H1 (cell line): ENCODE results near the gene ATXN1L. TPM values are rescaled to one million over a fixed set of nuclear protein-coding genes. Genes with fewer than 3 reads are reported as not detected.
"Not testable (repeated sequence)": the region's sequence is repeated elsewhere in the genome, so short reads cannot be mapped to it uniquely, and the experiment has no call there.

Source experiments
- CTCF ChIA-PET: fragments of 300-600 bp; sonication (Branson Sonifier 250); formaldehyde crosslinking; loops from one replicate; lab custom pipeline; 2021; ENCODE audit not compliant: partially characterized antibody; lab: Charles Lee
- POLR2A ChIA-PET: fragments of 300-600 bp; sonication (Branson Sonifier 250); formaldehyde crosslinking; loops from one replicate; lab custom pipeline; 2021; ENCODE audit warnings: inconsistent platforms; ENCODE audit not compliant: partially characterized antibody; lab: Charles Lee
- DNase-seq, 2 experiments: peaks; one replicate each; pipeline versions ENCODE4 v3.0.0 to v3.0.0-alpha.2; 2010 to 2022; ENCODE audit warnings: low spot score in 2 of 2, low read depth in 1 of 2, mixed read lengths in 1 of 2
- FAIRE-seq: peaks from 2 replicates; lab custom pipeline; 2011; peaks lifted over from hg19 to GRCh38; lab: Jason Lieb, UNC
- H2AFZ ChIP-seq: 2 replicates; pipeline ENCODE4 v1.8.1; 2012; ENCODE audit warnings: low read length, inconsistent platforms
- H2AK5ac ChIP-seq: 2 replicates; pipeline ENCODE4 v1.6.1; 2013; ENCODE audit warnings: low read depth, low read length
- H2BK120ac ChIP-seq: replicated peaks from 2 replicates; pipeline ENCODE3; 2013; ENCODE audit warnings: low read depth, low read length, inconsistent platforms
- H2BK12ac ChIP-seq: 2 replicates; pipeline ENCODE4 v1.6.1; 2013; ENCODE audit warnings: low read depth, low read length
- H2BK15ac ChIP-seq: 2 replicates; pipeline ENCODE4 v1.6.1; 2013; ENCODE audit warnings: low read length
- H2BK20ac ChIP-seq: 2 replicates; pipeline ENCODE4 v1.6.1; 2013; ENCODE audit warnings: low read length
- H2BK5ac ChIP-seq: 2 replicates; pipeline ENCODE4 v1.6.1; 2013; ENCODE audit warnings: low read depth, low read length
- H3K14ac ChIP-seq: 2 replicates; pipeline ENCODE4 v1.6.1; 2013; ENCODE audit warnings: inconsistent platforms; ENCODE audit not compliant: insufficient read length
- H3K18ac ChIP-seq: 2 replicates; pipeline ENCODE4 v1.6.1; 2013; ENCODE audit warnings: low read length; ENCODE audit errors: extremely low read depth
- H3K23ac ChIP-seq: 2 replicates; pipeline ENCODE4 v1.6.1; 2013; ENCODE audit warnings: inconsistent platforms; ENCODE audit not compliant: insufficient read length
- H3K23me2 ChIP-seq: 2 replicates; pipeline ENCODE4 v1.6.1; 2013; ENCODE audit warnings: low read depth, low read length
- H3K27ac ChIP-seq: 2 replicates; pipeline ENCODE4 v1.6.1; 2011; ENCODE audit warnings: low read depth, low read length, inconsistent platforms
- H3K27me3 ChIP-seq, 4 experiments: replicated peaks in 1 of 4; 1 replicate in 1 of 4; 2 replicates in 3 of 4; pipeline versions ENCODE4 v1.6.1 to v1.8.1; 2011 to 2013; ENCODE audit warnings: low read length in 3 of 4, mild to moderate bottlenecking in 3 of 4, inconsistent platforms in 2 of 4, mixed read lengths in 2 of 4, moderate library complexity in 1 of 4; ENCODE audit not compliant: control insufficient read depth in 3 of 4, insufficient read depth in 3 of 4; ENCODE audit errors: extremely low read depth in 1 of 4
- H3K36me3 ChIP-seq, 4 experiments: 2 replicates each; pipeline versions ENCODE4 v1.6.1 to v1.8.1; 2011 to 2013; ENCODE audit warnings: mild to moderate bottlenecking in 4 of 4, low read length in 3 of 4, moderate library complexity in 2 of 4, control low read depth in 1 of 4, inconsistent platforms in 1 of 4; ENCODE audit not compliant: insufficient read depth in 4 of 4, control insufficient read depth in 2 of 4
- H3K4ac ChIP-seq: replicated peaks from 2 replicates; pipeline ENCODE3; 2013; ENCODE audit warnings: low read length, low read depth, mixed read lengths, inconsistent platforms; ENCODE audit not compliant: insufficient read length
- H3K4me1 ChIP-seq, 4 experiments: replicated peaks in 1 of 4; 1 replicate in 1 of 4; 2 replicates in 3 of 4; pipeline versions ENCODE4 v1.6.1 to v1.8.1; 2011 to 2013; ENCODE audit warnings: low read length in 3 of 4, inconsistent platforms in 2 of 4, mixed read lengths in 1 of 4; ENCODE audit not compliant: insufficient read depth in 4 of 4, control insufficient read depth in 3 of 4
- H3K4me2 ChIP-seq, 2 experiments: 2 replicates each; pipeline versions ENCODE4 v1.6.1 to v1.8.1; 2011 to 2013; ENCODE audit warnings: low read depth in 2 of 2, low read length in 2 of 2, control low read depth in 1 of 2, inconsistent platforms in 1 of 2, mild to moderate bottlenecking in 1 of 2; ENCODE audit not compliant: insufficient read depth in 1 of 2
- H3K4me3 ChIP-seq, 4 experiments: fragments of 200-600, 300-600 bp in 1 of 4; sonication (generic), shearing (Covaris generic), sonication (Bioruptor Twin) in 1 of 4; 2 replicates each; pipeline versions ENCODE4 v1.5.1 to v1.8.1; 2011 to 2016; ENCODE audit warnings: low read length in 4 of 4, low read depth in 3 of 4, control low read depth in 2 of 4, inconsistent platforms in 2 of 4, mild to moderate bottlenecking in 2 of 4, mixed read lengths in 1 of 4, moderate library complexity in 1 of 4; ENCODE audit not compliant: insufficient read depth in 2 of 4; ENCODE audit errors: extremely low read depth in 1 of 4
- H3K56ac ChIP-seq: replicated peaks from 2 replicates; pipeline ENCODE3; 2013; ENCODE audit warnings: low read depth, mild to moderate bottlenecking, mixed read lengths, low read length, inconsistent platforms; ENCODE audit not compliant: insufficient read length
- H3K79me1 ChIP-seq: 2 replicates; pipeline ENCODE4 v1.6.1; 2013; ENCODE audit warnings: low read depth, low read length, control low read depth
- H3K79me2 ChIP-seq, 2 experiments: 2 replicates each; pipeline versions ENCODE4 v1.6.1 to v1.8.1; 2012 to 2013; ENCODE audit warnings: low read length in 2 of 2, mild to moderate bottlenecking in 2 of 2, inconsistent platforms in 1 of 2; ENCODE audit not compliant: insufficient read depth in 2 of 2, control insufficient read depth in 1 of 2
- H3K9ac ChIP-seq, 4 experiments: replicated peaks in 1 of 4; 1 replicate in 1 of 4; 2 replicates in 3 of 4; pipeline versions ENCODE4 v1.6.1 to v1.8.1; 2011 to 2013; ENCODE audit warnings: low read depth in 3 of 4, low read length in 3 of 4, control low read depth in 2 of 4, mild to moderate bottlenecking in 2 of 4, moderate library complexity in 2 of 4, inconsistent platforms in 1 of 4; ENCODE audit errors: extremely low read depth in 1 of 4
- H3K9me3 ChIP-seq, 2 experiments: 2 replicates each; pipeline versions ENCODE4 v1.6.1 to v1.8.1; 2012 to 2013; ENCODE audit warnings: mild to moderate bottlenecking in 2 of 2, moderate library complexity in 2 of 2, control low read depth in 1 of 2, inconsistent platforms in 1 of 2, low read depth in 1 of 2, low read length in 1 of 2, mixed read lengths in 1 of 2; ENCODE audit not compliant: insufficient read depth in 2 of 2
- H4K20me1 ChIP-seq, 2 experiments: replicated peaks in 1 of 2; 2 replicates each; pipeline versions ENCODE3 to v1.8.1; 2011 to 2013; ENCODE audit warnings: inconsistent platforms in 2 of 2, low read length in 2 of 2, mild to moderate bottlenecking in 1 of 2; ENCODE audit not compliant: insufficient read depth in 2 of 2, control insufficient read depth in 1 of 2
- H4K5ac ChIP-seq: 2 replicates; pipeline ENCODE4 v1.6.1; 2013; ENCODE audit warnings: low read length, low read depth, mixed read lengths, inconsistent platforms; ENCODE audit not compliant: insufficient read length
- H4K8ac ChIP-seq: 2 replicates; pipeline ENCODE4 v1.8.0; 2013; ENCODE audit warnings: mild to moderate bottlenecking, moderate library complexity, low read length, inconsistent platforms; ENCODE audit not compliant: insufficient read depth; ENCODE audit errors: extremely low read depth
- H4K91ac ChIP-seq: replicated peaks from 2 replicates; pipeline ENCODE3; 2013; ENCODE audit warnings: low read length, mixed read lengths, inconsistent platforms; ENCODE audit not compliant: insufficient read length
- WGBS, 2 experiments: shearing (Covaris generic) in 1 of 2; methylation state at CpG; one replicate each; pipeline versions ENCODE4 v1.1.6 to v1.1.7; 2013 to 2015; ENCODE audit warnings: low lambda C conversion rate in 2 of 2, mixed read lengths in 2 of 2, inconsistent platforms in 1 of 2, low coverage in 1 of 2, missing lambda C conversion rate in 1 of 2; ENCODE audit not compliant: insufficient replicate concordance in 2 of 2, insufficient coverage in 1 of 2, insufficient read length in 1 of 2; ENCODE audit errors: extremely low coverage in 1 of 2, missing lambda C conversion rate in 1 of 2; 5-methylcytosine and 5-hydroxymethylcytosine counted together
- polyA plus RNA-seq, 7 experiments: library from polyadenylated mRNA; depleted of rRNA in 3 of 7; stranded (reverse) in 5 of 7; unstranded in 2 of 7; fragments of >200 nt in 5 of 7; fragments of 200-250 nt in 2 of 7; gene quantifications; 1 replicate in 5 of 7; 2 replicates in 1 of 7; 4 replicates in 1 of 7; pipeline versions ENCODE4 v1.2.1 to v1.2.3, GENCODE V29; 2011 to 2013; ENCODE audit warnings: missing spikeins in 2 of 7, mixed read lengths in 2 of 7
- total RNA-seq: library from RNA; stranded (reverse); fragmentation: NEBNext Ultra II Directional; extraction: Animal tissue kit (Norgen Biotek cat#: 25700); gene quantifications from 2 replicates; pipeline ENCODE4 v1.2.1, GENCODE V29; 2021

ATXN1L gene
- total and polyA plus RNA-seq, 2 of the 8 experiments (the other 6 are each of a cell fraction or from before 2014, with no cell fraction given), result 12.1 to 23.8 TPM

- H3K23me2 ChIP-seq, H3K56ac ChIP-seq, H4K91ac ChIP-seq, H3K4ac ChIP-seq, H3K9me3 ChIP-seq, H3K9ac ChIP-seq, H2BK120ac ChIP-seq, H3K27me3 ChIP-seq, H4K20me1 ChIP-seq, H3K14ac ChIP-seq, H3K4me1 ChIP-seq, H2BK15ac ChIP-seq, H2AK5ac ChIP-seq, H4K8ac ChIP-seq, H2BK20ac ChIP-seq, H3K4me3 ChIP-seq, FAIRE-seq, DNase-seq, H3K27ac ChIP-seq, H2BK5ac ChIP-seq, H2BK12ac ChIP-seq, H4K5ac ChIP-seq, H3K18ac ChIP-seq, H3K4me2 ChIP-seq, H3K79me1 ChIP-seq, H3K79me2 ChIP-seq, H3K23ac ChIP-seq, H2AFZ ChIP-seq: not testable (repeated sequence)
- CTCF ChIA-PET, result interaction anchor here (0.7 to 1.4 kb wide), 3 partner anchors 8 to 16 kb away, joined by 3 to 8 read pairs (median 3); no protein-coding TSS in a partner anchor
- peaks cover 0 to 28% (median 6%) of the 10 kb centered on the region in 4 experiments; a peak in 4 of 8 replicates for H3K36me3 ChIP-seq
- POLR2A ChIA-PET, result interaction anchor here (1.6 kb wide), 2 partner anchors 27 to 58 kb away, joined by 3 to 4 read pairs; partner anchors contain the start of gene AP1G1
- 96% methylated on average over 6 of the region's 6 CpGs; no CpG with 5 or more reads in 1 of the 2 experiments for WGBS, 2 experiments
These were observed 21.4 kb downstream of the ATXN1L start for GRCh38 chr16:71867175-71867574.
